ELR (cell line): ENCODE results near the gene PDXK.

Source experiments
- DNase-seq: peaks from one replicate; pipeline ENCODE4 v3.0.0-alpha.2; 2015; ENCODE audit warnings: low read depth

The PDXK gene

DNA sequence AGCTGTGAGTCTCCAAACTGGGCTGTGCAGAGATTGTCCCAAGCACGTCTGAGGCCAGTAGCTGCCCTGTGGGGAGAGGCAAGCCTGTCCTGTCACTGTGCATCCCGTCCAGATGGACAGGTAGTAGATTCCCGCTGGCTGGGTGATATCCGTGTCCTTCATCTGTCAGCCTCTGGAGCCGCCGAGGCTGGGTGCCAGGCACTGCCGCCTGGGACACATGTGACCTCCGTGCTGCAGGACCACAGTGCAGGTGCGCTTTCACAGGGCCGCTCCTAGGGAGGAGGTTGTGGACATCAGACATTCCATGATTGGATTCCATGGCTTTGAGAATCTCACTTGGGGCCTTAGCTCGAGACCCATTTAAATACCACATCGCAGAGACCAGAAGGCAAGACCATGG lies 4.7 kb downstream of the PDXK start:
- no peak for DNase-seq

DNA sequence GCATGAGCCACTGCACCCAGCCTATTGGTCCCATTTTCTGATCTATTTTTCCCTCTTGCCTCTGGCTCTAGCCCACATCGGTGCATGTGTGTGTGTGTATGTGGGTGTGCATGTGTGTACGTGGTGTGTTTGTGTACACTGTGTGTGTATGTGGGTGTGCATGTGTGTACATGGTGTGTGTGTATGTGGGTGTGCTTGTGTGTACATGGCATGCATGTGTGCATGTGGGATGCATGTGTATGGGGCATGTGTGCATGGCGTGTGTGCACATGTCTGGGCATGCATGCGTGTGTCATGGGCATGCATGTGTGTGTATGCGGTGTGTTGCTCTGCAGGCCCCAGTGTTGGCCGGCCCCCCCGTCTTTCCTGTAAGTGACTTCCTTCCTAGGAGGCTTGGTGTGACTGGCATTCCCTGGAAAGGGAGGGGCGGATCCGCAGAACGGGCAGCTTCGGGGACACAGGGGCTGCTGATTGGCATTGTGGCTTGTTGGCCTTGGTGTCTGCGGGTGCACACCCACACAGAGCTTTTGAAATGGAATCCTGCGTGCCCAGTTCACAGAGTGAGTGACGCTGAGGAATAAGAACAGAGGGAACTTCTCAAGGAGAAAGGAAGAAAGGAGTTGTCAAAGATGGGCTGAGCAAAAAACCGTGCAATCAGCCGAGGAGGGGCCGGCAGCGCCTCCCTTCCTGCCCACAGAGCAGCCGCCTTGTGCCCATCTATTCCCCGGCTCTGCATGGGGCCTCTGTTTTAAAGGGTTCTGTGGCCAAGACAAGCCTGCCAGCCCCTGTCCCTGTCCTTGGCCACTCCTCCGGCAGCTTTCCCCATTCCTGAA lies 8.0 kb downstream of the PDXK start:
- no peak for DNase-seq

DNA sequence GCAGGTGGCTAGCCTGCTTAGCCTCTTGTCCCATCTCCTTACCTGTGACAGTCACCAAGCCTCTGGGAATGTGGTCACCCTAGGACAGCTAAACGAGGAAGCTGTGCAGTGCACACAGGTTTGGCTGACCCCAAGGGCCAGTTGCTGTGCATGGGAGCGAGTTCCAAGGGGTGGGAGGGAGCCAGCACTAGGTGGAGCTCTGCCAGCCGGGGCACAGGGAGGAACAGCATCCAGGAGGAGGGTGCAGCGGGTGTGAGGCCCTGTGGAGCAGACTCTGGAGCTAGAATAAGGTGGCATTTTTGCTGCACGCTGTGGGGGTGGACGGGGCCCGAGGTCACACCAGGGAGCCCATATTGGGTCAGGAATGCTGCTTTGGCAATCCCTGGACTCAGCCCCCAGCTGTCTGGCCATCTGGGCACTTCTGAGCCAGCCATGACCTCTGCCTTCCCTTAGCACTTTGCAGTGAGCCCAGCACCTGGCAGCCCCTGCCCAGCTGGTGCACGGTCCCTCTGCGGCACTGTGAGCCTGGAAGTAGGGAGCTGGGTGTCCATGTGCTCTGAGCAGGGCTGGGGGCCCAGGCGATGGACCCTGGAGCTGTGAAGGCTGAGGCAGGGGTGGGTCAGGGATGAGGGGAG lies 8.7 kb downstream of the PDXK start:
- DNase-seq: no peak

- DNase-seq: no peak
Observed at GRCh38 chr21:43728154-43728466, 9.2 kb downstream of the PDXK start.

- peak; percentile 96 for DNase-seq
Observed at GRCh38 chr21:43728467-43729390, 9.8 kb downstream of the PDXK start.

DNA sequence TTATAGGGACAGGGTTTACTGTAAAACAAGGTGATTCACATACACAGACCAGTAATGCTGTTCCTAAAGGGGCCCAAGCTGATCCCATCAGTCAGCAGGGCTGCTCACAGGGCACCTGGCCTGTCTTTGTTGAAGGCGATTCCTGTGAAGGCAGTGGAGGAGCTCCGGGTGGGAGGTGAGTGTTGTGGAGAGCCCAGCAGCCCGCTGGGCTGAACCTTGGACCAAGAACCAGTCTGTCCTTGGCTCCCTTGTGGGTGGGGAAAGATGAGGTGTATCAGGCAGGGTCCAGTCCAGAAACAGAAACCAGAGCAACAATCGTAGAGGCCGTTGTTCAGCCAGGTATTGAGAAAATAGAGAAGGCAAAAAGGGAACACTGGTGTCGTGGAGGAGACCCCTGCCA lies 12.5 kb downstream of the PDXK start:
- no peak for DNase-seq

DNA sequence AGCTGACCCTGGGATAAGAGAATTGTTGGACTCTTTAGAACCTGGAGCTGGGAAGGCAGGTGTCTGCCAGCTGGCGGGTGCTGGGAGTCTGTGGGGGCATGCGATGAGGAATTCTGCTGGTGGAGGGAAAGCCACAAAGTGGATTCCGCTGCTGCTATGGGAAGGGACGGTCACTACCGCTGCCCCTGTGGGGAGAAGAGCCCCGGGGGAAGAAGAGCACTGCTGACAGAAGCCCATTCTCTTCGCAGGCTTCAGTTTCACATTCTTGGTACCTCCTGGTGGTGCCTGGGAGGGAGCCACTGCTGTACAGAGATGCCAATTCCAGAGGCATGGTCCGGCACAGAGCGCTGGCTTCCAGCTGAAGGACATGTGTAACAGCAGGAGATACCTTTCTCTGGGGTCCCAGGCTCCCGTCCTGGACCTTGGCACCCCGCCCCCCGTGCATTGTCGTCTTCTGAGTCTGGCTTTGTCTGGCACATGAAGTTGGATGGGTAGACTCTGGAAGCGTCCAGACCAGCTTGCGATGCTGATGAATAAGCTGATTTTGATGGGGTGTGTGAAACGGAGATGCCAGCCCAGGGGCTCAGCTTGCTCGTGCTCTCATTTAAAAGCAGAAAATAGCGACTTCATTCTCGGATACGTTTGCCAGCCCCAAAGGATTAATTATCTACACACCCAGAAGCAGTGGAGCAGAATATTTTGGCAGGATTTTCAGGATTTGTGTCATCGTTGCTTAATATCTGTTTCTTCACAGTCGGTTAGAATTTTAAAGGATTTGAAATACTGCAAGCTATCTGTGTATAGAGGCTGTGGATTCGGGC lies 13.2 kb downstream of the PDXK start:
- no peak for DNase-seq

DNA sequence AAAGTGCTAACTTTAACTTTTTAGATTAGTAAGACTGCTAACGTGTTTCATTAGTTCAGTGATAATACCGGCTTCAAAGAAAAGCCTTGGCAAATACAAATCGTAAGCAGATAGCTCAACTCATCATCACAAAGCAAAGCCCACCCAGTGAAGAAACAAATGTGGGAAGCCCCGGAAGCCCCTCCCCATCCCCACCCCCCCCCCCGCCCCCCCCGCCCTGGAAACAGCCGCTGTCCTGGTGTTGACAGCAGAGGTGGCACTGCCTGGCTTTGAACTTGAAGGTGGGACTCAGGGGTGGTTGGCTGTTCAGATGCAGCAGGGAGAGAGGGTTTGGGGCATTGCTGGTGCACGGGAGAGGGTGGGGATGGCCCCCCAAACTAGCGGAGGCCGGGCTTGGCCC lies 14.1 kb downstream of the PDXK start:
- no peak for DNase-seq

DNA sequence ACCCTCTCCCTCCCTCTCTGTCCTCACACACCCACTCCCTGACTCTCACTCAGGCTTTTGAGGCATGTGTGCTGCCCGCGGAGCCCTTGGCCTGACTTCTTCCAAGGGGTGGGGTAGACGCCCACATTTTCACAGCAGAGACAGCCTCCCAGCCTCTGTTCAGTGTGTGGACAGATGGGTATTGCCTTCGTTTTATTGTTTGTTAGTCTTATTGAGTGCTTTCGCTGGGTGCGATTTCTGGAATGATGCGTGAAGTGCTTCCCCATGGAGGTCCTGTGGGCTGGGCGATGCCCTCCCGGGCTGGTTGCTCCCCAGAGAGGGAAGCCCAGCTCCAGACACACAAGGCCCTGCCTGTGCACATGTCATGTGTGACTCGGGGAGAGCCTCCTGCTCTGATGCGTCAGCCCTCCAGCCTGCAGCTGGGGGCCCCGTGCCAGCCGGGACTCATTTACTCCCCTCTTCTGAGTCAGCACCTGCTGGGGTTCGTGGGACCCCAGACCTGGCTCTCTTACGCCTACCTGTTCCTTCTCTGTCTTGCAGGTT lies 14.7 kb downstream of the PDXK start:
- peak; percentile 45 for DNase-seq

GRCh38 chr21:43734131-43734927 lies 15.4 kb downstream of the PDXK start:
- DNase-seq: no peak

GRCh38 chr21:43734928-43735229 lies 15.9 kb downstream of the PDXK start:
- no peak for DNase-seq

- DNase-seq: no peak
Observed at GRCh38 chr21:43735236-43736091, 16.5 kb downstream of the PDXK start.

DNA sequence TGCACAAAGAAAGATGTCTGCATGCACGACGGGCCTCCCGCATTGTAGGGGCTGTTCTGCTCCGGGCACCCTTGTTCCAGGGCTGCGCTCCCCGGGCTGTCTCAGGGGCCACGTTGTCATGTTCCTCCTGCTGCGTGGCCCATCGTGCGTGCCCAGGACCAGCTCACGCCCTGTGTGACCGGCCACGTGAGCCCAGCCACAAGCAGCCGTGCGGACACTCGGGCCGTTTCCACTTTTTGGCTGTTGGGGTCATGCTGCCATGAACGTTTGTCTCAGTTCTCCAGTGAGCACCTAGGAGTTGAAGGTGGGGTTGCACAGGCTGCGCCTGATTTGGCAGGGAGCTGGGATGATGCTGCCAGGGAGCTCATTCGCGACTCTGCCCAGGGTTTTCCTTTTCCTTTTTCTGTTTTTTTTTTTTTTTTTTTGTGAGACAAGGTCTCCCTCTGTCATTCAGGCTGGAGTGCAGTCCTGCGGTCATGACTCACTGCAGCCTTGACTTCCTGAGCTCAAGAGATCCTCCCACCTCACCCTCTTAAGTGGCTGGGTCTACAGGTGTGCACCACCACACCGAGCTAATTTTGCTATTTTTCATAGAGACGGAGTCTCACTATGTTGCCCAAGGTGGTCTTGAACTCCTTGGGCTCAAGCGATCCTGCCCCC lies 17.4 kb downstream of the PDXK start:
- peak; percentile 39 for DNase-seq

DNA sequence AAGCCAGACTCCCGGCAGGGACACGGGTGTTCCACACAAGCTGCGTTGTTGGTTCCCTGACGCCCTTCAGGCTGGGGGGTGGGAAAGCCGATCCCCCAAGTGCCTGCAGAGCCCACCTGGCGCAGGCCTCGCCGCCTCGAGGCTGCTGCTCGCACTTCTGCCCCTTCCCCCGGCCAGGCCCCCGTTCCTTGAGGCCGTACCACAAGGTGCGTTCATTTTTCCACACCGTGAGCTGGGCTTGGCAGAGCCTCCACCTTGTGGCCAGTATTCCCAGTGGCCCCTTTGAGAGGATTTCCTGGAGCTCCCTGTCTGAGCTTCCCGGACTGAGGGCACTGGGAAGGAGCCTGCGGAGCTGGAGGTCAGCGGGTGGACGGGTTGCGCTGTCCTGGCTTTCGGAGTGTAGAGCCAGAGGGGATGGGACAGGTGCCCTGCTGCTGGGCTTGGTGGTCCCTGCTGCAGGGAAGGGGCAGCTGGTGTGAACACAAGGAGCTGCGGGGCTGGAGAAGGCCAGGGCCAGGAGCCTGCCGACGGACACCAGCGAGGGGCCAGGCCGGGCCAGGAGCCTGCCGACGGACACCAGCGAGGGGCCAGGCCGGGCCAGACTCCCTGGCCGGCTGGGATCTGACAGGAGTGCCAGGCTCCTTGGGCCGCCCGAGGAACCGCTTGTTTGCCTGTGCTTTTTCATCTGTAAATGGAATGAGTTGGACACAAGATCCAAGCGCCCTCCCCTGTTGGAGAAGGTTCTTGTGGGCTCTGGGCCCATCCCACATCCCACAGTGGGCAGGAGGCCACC lies 18.4 kb downstream of the PDXK start:
- DNase-seq: no peak

- DNase-seq: no peak
Observed at GRCh38 chr21:43739621-43740435, 20.9 kb downstream of the PDXK start.

- DNase-seq: no peak
Observed at GRCh38 chr21:43740497-43741156, 21.7 kb downstream of the PDXK start.

DNA sequence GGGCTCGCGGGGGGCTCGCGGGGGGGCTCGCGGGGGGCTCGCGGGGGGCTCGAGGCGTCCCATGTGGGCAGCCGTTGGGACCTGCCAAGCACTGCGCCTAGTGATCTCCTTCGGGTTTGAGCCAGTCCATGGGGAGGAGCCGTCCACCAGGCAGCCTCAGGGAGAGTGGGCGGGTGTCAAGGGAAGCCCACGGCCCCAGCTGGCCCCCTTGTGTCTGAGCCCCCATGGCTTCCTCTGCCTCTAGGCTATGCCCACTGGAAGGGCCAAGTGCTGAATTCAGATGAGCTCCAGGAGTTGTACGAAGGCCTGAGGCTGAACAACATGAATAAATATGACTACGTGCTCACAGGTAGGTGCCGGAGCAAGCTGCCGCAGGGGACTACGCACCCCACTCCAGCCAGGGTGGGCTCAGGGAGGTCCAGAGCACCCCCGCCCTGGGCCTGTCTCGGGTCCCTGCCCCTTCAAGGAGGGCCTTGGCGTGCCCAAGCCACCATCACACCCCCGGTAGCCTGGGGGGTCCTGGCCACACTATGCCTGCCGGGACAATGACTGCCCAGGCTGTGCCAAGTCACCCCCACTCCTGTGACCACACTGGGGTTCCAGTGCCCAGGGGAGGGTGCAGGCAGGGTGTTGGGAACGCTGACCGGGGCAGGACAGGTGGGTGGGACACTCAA lies 22.6 kb downstream of the PDXK start:
- DNase-seq: no peak
